Muscle of back (tissue), 11 donors: ENCODE data around the gene GPBP1L1. TPM values are rescaled to one million over a fixed set of nuclear protein-coding genes. Genes with fewer than 3 reads are reported as not detected.
"Not testable (repeated sequence)": the region's sequence is repeated elsewhere in the genome, so short reads cannot be mapped to it uniquely, and the experiment has no call there.

ENCODE experiments used
- DNase-seq, 3 donors: peaks; one replicate each; pipeline versions ENCODE4 v3.0.0 to v3.0.0-alpha.2; 2013
- polyA plus RNA-seq, 10 donors: library from polyadenylated mRNA; unstranded; fragments of 120-200 nt; gene quantifications; one replicate each; pipeline ENCODE4 v1.2.1, GENCODE V29; 2013; ENCODE audit not compliant: insufficient read length in 10 of 10

The GPBP1L1 gene
- polyA plus RNA-seq, 10 donors: 47.1 to 76.8 (median 64.6) TPM

DNA sequence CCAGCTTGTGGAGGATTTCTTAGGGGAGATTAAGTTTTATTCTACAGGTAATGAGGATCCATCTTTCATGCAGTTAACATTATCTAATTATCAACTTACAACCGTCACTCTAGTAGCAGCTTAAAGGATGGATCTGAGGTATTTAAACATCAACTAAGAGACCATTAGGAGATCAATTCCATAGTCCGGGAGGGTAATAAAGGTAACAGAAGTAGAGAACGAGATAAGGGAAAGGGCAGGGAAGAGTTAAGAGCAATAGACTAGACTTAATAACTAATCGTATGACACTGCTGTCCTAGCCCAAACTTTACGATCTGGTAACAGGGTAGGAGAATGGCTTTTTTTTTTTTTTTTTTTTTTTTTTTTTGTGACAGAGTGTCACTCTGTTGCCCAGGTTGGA, 43.0 kb downstream of the GPBP1L1 start:
- no peak for DNase-seq

DNA sequence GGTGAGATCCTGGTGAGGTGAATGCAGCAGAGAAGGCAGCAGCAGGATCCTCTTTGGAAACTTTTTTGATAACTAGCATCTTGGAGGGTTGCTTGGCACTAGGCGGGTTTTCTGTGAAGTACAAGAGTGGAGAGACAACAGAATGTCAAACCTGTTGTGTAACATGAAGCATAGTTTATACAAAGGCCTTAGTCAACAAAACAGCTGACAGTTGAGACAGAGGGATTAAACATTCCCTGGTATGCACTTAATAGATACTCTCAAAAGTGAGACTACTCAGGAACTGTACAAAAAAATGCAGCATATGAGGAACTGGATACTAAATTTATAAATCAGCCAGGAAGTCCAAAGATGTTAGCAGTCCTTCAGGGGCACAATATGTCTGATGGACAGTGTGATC, 46.0 kb downstream of the GPBP1L1 start:
- DNase-seq: no peak

DNA sequence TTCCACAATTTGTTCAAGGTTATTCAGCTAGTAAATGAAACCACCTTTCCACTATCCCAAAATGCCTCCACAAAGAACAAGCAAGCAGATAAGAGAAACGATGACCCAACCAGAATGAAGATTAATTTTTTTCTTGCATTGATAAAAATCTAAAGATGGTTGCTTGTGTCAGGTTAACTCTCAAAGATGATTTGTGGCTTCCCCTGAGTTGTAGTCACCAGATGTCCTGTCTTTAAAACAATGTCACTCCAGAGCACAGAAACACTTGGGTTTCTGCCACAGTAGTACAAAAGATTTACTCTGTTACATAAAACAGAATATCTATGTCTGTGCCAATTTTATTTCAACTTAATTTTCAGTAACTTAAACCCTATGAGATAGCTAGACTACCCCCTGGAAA, 51.1 kb downstream of the GPBP1L1 start:
- no peak for DNase-seq

DNA sequence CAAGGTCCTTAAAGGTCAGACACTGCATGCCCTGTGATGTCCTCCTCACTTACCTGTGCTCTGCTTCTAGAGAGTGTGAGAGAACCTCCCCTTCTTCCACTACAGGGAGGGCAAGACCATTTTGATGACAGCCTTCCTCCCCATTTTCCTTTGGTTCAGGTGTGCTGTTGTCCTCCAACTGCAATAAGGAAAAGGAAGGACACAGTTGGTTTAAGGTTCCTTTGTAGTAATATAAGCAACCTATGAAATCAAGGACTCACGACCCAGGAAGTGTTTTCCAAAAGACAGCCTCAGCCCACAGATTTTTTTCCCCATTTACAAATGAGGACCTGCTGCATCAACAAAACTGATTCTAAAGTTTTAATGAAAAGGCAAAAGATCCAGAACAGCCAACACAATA, 55.9 kb downstream of the GPBP1L1 start:
- no peak for DNase-seq

DNA sequence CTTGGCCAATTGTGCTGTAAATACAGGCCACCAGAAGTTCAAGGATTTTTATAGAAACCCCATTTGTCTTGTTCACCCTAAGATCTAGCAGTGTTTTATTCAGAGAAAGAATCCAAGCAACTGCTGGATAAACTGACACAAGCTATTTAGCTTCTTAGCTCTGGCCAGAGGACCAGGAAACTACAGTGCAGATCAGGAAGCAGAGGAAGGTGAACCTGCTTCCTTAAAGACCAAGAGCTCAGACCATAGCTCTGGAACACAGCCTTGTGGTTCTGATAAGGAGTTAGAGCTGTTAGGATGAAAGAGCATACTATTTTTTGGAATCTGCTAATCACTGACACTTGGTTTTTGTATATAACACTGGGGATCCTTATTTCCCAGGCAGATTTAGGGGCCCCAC, 57.3 kb downstream of the GPBP1L1 start:
- DNase-seq: no peak

DNA sequence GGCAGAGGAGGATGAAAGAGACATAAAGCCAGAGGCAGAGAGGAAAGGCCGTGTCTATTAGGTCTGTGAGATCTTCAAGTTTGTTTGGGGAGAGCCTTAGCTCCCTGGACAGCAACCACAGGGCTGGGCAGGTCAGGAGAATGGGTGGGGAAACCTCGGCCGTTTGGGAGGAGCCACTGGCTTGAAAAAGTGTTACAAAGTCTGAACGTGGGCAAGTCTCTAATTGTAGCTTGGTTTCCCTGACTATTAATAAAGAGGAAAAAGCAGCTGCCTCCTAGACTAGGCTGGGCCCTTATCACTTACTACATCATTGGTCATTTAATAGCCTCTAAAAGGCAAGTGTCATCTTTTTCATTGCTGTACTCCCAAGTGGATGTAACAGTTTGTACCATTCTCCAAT, 62.4 kb downstream of the GPBP1L1 start, which contains the start of gene CCDC17:
CCDC17 (minus strand) TSS at position 83 of the 400 bp plus-strand sequence. CDS start 145 bp downstream, outside the sequence.
- peak in 1 of 3 donors; percentile 22 for DNase-seq

DNA sequence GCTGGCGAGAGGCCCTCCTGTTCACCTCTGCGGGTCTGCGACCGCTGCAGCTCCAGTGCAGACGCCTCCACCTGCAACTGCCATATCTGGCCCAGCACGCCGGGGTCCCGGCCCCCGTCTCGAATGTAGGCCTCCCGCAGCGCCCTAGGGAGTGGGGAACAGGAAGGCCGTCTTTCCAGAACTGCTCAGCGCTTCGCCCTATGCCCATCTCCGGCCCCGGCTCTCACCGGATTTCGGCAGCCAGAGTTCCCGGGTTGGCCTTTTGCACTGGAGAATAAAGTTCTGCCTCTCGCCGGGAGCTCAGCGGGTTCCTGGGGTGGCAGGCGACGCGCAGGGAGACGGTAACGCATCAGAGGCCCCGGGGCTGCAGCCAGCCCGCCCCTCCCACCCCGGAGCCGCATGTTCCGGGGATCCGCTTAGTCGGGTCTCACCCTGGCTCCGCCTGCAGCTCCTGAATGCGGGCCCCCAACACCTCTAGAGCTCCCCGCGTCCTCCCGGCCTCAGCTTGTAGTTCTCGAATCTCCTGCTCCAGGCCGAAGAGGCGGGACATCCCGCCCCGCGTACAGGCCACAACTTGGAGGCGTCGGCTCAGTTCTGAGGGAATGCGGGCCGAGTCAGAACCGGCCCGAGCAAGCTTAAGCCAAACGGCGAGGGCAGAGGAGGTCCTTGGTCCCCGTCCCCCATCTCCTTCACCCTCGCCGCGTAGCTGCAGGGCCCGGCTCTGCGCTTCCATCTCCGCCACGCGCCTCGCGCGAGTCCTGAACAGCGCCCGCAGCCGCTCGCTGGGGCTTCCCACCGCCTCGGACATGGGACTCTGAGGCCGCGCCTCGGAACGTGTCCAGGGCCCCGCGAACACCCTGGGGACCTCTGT, 63.6 kb downstream of the GPBP1L1 start:
- peak; percentile 9 to 83 (median 34) for DNase-seq

DNA sequence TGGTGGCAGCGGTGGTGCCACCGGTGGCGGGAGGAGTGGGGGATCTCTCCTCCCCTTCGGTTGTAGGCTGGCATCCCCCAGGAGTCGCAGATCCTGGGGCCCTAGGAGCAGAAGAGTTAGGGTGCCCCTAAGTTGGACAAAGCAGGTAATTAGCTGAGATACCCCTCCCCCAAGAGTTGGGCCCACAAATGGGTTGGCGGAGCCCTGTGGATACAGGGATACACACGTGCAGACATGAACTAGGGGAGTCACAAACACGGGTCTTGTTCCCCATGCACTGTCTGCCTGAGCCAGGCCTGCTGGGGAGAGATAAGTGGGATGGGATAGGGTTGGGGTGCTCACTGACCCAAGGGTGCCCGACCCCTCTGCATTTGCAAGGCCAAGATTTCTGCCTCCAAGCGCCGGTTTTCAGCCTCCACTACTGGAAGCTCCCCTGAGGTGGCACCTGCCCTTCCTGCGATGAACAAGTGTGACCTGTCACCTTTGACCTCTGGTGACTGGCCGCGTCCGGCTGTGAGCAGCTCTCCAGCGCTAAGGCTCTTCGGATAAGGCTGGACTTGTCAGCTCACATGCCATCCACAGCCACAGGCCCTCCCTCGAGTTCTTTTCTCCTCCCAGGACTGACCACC, 64.3 kb downstream of the GPBP1L1 start:
- no peak for DNase-seq

DNA sequence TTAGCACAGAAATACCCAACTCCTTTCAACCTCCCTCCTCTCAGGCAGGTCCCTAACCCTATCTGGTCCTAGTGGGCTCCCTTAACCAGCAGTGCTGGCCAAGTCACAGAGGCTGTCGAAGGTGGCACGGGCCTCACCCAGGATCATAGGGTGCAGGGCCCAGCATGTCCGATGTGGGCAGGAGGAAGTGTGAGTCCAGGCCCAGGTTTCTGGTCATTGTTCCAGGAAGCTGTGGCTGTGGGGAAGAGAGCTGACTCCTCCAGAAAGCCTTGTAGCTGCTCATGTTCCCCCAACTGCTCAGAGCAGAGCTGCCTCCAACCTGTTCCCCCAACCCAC, 64.9 kb downstream of the GPBP1L1 start:
- peak in 1 of 3 donors; percentile 29 for DNase-seq

DNA sequence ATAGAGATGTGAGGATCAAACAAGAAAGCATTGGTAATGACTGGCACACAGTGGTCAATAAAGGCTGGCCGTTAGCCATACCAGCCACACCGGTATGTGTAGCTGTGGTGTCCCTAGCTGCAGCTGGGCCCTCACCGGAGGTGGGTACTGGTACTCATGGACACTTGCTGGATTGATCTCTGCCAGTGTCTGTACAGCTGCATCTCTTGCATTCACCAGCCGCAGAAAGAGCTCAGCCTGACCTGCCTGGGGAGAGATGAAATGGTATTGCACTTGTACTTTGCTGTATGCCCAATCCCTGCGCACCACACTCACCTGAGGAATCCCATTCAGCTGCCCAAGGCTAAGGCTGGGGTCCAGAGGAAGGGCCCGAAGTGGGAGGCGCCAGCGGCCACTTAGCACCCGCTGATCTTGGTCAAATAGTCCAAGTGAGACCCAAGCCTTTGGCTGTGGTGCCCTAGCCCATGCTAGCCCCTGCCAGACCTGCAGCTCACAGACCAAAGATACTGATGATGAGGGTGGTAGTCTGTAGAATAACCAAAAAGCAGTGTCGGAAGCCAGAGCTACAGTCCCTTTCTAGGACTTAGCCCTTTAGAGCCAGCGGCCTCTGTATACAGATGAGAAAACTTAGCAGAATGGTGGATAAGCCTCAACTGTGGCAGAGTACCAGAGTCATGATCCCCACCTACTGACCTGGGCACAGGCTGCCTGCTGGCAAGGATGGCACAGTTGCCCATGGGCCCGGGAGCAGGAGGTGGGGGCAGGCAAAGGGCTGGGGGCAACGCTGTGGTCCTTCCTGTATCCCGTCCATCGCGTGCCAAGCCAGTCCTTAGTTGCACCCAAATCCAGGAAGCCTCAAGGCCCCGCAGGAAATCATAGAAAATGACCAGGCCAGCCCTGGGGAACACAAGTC, 65.5 kb downstream of the GPBP1L1 start:
- DNase-seq: no peak

DNA sequence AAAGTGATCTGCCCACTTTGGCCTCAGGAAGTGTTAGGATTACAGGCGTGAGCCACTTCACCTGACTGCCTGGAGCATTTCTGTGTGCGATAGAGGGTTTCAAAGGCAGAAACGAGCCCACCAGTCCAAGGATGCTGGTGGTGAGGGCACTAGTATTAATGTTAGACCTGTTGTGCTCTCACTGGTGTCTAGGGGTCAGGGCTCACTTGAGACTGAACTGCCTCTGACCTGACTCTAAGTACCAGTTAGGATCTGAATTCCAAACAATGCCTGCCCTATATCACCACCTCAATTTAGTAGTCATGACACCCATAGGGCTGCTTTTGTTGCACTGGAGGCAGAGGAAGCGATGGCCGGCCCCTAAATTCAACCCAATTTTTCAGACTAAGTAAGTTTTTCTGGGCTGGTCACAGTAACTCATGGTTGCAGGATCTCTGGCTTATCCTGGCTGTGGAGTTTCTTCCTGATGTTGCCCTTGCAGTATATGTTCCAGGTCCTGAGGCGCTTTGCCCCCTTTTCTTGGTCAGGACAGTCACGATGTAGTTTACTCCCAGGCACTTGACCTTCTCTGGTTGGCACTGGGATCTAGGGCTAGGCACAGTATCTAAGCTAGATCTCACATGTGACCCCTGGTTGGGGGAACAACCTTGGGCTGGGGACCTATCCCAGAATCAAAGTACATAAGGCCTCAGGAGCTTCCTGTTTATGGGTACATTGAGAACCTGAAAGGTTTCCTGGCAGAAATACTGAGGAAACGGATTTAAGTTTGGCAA, 67.0 kb downstream of the GPBP1L1 start:
- DNase-seq: no peak

DNA sequence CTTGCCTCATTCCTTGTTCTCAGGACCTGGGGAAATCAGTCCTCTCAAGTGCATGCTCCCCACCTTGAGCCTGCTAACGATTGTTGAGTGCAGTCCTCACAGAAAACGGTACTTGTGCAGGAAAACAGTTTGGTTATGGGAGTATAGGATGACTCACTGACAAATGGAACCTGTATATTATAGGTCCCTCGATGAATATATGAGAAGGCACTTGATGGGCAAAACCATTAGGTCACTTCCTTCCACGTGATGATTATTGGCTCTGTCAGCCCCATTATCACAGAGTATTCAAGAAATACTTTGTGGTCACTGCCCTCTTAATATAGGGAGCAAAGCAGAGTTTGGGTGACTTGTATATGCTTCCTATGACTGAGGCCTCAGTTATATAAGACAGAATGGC, 68.7 kb downstream of the GPBP1L1 start:
- DNase-seq: no peak

DNA sequence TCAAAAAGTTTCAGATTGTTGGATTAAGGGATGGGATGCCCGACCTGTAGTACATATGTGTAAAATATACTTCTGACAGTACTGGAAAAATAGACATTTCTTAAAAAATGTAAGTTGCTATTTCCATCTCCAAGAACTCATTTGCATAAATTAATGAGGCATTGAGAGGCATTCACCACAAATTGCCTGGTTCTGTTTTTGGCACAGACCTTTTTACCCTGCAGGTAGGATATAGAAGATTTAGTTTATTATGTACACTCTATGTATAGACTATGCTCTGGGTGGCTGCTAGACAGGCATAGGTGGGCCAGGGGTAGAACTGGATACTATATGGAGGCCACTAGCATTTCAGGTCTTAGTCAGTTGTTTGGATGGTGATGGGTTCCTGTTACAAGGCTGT, 70.4 kb downstream of the GPBP1L1 start:
- no peak for DNase-seq

DNA sequence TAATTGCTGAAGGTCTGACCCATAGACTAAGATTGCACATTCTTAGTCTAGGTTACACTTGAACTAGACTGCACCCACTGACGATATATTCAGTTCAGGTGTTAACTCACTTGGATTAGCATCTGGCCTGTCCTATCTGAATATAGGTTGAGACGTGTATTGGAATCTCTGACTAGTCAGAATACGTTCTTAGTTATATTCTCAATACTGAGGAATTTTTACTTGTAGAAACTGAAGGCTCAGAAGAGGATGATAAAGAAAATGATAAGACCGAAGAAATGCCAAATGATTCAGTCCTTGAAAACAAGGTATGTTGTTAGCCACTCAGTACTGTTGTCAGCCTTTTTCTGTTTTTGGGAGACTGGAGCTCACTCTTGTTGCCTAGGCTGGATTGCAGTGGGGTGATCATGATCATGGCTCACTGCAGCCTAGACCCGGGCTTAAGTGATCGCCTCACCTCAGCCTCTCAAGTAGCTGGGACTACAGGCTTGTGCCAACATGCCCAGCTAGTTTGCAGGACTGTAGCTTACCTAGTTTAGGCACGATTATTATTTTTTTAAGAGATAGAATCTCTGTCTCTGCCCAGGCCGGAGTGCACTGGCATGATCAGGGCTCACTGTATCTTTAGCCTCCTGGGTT, 73.3 kb downstream of the GPBP1L1 start:
- no peak for DNase-seq

DNA sequence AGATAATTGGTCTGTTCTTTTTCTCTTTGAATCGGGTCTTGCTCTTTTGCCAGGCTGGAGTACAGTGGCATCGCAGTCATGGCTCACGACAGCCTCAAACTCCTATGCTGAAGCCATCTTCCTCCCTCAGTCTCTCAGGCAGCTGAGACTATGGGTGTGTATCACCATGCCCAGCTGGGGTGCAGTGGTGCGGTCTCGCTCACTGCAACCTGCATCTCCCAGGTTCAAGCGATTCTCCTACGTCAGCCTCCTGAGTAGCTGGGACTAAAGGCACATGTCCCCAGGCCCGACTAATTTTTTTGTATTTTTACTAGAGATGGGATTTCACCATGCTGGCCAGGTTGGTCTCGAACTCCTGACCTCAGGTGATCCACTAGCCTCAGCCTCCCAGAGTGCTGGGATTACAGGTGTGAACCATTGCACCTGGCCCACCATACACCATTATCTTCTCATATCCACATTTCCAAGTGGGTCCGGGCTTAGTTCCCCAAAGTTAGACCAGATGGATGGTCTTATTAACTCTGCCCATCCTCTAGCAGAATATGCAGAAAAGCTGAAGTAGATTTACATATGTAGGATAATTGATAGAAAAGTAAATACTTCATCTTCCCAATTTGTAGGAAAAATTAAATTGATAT, 75.6 kb downstream of the GPBP1L1 start:
- no peak for DNase-seq

DNA sequence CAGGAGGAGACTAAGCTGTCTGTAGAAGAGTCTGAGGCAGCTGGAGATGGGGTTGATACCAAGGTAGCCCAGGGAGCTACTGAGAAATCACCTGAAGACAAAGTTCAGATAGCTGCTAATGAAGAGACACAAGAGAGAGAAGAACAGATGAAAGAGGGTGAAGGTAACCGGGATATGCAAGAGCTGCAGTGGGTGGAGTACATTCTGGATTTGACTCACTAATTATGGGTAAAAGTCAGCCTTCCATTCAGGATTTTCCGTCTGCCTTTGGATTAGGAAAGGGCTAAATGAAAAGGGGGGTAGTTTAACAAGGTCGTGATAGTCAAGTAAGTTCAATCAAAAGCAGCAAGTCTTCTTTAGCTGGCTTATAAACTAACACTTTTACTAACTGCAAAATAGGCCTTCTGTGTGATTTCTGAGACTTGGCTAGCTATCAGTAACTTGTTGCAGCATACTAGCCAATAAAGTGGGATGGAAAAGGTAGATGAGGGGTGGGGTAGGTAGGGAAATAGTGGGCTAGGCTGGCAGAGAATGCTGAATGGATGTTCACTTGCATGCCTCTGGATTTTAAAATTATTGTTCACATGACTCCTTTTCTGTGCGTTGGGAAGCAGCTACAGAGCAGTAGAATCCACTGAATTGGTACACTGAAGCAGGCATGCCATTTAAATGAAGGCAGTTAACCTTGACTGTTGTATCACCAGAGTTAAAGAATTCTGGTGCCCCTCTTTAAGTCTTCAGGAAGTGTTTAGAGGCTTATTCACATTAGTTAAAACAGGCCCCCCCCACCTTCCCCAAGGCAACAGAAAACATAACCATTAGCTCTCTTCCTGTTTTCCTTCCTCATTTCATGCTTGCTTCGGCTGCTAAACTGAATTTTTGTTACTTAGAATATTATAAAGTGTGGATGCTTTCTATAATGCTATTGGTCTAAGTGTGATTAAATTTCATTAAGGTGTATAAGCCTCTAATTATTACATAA, 77.9 kb downstream of the GPBP1L1 start:
- peak in 1 of 3 donors; percentile 13 for DNase-seq

DNA sequence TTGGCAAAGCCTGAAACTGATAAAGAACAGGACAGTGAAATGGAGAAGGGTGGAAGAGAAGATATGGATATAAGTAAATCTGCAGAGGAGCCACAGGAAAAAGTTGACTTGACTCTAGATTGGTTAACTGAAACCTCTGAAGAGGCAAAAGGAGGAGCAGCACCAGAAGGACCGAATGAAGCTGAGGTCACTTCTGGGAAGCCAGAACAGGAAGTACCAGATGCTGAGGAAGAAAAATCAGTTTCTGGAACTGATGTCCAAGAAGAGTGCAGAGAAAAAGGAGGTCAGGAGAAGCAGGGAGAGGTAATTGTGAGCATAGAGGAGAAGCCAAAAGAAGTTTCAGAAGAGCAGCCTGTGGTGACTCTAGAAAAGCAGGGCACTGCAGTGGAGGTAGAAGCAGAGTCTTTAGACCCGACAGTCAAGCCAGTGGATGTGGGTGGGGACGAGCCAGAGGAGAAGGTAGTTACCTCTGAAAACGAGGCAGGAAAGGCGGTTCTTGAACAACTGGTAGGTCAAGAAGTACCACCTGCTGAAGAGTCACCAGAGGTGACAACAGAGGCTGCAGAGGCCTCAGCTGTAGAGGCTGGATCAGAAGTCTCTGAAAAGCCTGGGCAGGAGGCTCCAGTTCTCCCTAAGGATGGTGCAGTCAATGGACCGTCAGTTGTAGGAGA, 78.8 kb downstream of the GPBP1L1 start:
- no peak for DNase-seq

DNA sequence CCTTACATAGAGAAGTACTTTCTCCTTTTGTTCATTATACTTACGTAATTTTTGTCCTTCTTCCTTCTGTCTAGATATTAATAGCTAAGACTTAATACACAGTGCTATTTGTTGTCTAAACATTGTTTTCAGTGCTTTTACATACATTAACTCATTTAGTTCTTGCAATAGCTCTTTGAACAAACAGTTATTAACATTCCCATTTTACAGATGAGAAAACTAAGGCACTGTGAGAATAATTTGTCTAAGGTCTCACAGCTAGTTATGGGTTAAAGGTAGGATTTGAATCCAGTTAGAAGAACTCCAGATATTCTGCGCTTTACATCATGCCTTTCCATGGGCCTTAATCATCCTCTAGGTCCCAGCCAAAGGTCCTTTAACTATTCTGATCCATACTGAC, 82.1 kb downstream of the GPBP1L1 start:
- DNase-seq: no peak

DNA sequence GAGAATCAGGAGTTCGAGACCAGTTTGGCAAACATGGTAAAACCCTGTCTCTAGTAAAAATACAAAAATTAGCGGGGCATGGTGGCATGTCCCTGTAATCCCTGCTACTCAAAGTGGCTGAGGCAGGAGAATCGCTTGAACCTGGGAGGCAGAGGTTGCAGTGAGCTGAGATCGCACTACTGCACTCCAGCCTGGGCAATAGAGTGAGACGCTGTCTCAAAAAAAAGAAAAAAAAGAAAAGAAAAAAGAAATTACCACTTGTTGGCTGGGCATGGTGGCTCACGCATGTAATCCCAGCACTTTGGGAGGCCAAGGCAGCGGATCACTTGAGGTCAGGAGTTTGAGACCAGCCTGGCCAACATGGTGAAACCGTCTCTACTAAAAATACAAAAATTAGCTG, 89.6 kb downstream of the GPBP1L1 start:
- DNase-seq: not testable (repeated sequence)
